GM18858 (cell line): ENCODE results near the gene PRKCA.
"Not testable (repeated sequence)": the region's sequence is repeated elsewhere in the genome, so short reads cannot be mapped to it uniquely, and the experiment has no call there.

Experiments
- ATAC-seq: cut with Tn5 transposase; IDR thresholded peaks from one replicate; pipeline ENCODE4 v1.9.1; 2021; ENCODE audit not compliant: unreplicated experiment

The PRKCA gene

DNA sequence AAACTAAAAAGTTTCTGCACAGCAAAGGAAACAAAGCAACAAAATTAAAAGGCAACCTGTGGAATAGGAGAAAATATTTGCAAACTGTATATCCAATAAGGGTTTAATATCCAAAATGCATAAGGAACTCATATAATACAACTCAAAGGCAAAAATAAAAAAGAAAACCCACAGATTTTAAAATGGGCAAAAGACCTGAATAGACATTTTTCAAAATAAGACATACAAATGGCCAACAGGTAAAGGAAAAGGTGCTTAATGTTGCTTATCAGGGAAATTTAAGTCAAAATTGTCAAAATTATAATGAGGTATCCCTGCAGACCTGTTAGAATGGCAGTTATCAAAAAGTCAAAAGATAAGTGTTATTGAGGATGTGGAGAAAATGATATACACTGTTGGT is 399.0 kb downstream of the PRKCA start:
- ATAC-seq: no peak

GRCh38 chr17:66702106-66702936 is 399.9 kb downstream of the PRKCA start:
- ATAC-seq: no peak

DNA sequence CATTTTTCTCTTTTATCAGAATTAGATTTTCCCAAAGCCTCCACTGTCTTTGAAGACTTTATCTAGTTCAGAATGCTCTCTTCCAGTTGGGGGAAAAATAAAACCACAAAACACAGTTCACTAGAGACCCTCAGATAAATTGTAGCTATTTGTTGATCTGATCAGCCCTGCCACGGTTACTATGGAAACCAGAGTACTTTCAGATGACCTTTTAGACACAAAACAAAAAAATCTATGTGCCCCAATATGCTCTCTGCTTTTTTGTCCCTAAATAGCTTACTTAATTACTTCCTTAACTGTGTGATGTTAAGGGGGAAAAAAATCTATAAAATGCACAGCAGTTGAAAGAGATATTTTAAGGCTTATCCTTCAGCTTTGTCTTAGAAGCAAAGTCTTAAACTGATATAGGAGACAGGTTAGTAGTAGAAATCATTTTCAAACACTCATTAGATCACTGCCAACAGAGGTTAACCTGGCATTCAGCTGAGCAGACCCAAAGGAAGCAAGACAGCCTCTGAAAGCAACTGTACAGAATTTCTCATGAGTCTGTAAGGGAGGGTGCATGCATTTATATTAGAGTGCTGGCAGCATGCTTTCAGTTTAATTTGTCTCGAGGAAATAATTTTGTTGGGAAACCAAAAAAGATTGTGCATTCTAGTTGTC is 402.6 kb downstream of the PRKCA start:
- ATAC-seq: no peak

DNA sequence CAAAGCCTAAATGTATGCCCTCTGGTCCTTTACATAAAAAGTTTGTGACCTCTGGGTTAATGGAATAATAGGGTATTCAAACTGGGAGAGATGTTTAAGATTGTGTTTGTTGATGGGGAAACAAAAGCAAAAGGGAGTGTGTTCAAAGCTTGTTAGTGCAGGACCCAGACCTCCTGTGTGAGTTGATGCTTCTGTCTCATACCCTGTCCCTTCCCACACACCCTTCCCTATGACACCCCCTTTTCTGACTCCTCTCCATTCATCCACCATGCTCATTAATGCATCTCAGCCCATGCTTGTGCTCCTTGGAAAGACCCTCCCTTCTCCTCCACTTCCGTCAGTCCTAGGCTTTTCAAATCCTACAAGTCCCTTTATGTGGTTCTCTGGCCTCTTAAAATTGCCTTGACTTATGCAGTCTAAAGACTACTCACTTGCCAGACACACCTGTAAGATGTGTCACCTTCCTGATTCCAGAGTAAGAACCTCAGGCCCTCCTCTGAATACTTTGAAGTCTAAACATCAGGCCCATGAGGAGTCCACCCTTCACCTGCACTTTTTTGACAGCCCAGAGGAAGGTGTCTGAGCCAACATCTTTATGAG is 404.5 kb downstream of the PRKCA start:
- no peak for ATAC-seq

- no peak for ATAC-seq
Observed at GRCh38 chr17:66711401-66711800, 409.0 kb downstream of the PRKCA start.

- no peak for ATAC-seq
Observed at GRCh38 chr17:66711881-66712321, 409.5 kb downstream of the PRKCA start.

DNA sequence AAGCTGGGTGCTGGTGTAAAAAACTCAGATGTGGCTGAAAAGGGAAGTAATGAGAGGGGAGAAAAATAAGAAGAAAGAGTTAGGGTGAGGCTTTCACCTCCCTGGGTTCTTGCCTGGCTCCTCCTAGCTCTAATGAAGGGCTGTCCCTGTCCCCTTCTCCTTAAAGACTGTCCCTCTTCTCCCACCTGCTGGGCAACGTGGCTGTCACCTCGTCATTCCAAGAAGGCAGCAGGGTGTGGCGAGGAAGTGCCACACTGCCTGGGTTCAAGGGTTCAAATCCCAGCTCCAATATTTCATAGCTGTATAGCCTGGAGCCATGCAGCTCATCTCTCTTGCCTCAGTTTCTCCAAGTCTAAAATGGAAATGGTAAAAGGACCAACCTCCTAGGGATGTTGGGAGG is 410.0 kb downstream of the PRKCA start:
- no peak for ATAC-seq

GRCh38 chr17:66713021-66713532 is 410.7 kb downstream of the PRKCA start:
- not testable (repeated sequence) for ATAC-seq

DNA sequence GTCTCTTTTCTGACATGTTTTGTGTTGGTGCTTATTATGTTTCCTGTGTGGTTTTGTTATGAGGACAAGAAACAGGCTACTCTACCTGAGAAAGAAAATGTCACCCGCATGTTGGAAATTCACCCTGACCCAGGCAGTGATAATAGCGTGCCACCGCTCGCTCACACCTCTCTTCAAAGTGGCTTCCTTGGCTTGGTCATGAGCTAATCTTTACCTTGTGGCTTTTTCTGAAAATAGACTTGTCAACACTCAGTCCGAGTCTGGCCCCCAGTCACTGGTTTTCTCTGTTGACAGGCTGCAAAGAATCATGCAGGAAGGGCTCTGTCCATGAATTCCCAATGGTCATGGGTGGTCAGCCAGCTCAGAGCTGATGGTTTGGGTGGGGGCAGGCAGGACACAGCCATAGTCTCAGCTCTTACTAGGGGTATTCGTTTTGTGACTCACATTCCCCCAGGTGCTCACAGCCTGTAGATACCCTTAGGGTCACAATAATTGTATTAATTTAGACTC is 411.2 kb downstream of the PRKCA start:
- peak; percentile 72 for ATAC-seq

GRCh38 chr17:66714046-66715023 is 411.9 kb downstream of the PRKCA start:
- no peak for ATAC-seq

DNA sequence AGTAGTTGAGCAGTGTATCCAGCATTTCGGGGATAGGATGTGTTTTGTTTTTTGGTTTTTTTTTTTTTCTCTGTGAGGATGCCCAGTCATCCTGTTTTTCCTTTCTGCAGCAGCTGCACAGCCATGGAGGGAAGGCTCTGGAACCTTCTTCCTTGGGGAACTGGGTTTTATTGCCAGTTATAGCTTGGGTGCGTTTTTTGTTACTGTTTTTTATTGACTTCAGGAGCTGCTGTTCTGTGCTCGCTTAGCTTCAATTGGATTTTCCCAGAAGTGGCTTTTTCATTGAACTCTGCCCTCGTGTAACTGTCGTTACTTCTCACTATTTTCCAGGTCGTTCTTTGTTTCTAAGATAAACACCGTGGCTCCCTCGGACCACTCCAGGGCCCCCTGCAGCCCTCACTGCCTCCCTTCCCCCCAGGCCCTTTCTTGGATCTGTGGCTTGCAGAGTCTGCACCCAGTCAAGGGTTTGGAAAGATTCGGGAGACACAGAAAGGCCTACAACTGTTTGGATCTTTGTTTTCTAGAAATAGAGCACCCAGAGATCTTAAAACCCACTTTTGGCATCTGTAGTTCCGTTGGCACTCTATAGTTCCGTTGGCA is 412.8 kb downstream of the PRKCA start:
- ATAC-seq: no peak

DNA sequence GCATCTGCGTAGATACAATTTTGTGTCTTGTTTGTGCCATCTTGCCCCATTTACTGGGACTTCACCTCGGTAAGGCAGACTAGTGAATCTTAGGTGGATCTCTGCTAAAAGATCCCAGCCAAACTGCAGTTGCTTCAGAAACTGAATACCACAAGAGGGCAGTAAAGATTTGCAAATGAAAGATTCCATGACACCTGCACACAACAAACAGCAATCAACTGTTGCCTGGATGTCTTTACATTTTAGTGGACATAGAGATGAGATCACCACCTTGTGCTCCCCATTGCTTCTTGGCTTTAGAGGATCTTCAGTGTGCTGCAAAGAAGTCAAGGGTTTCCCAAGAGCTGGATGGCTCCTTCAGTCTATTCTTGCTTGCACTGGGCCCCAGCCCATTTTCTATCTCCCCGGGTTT is 413.3 kb downstream of the PRKCA start:
- ATAC-seq: no peak

GRCh38 chr17:66716236-66717026 is 414.0 kb downstream of the PRKCA start:
- ATAC-seq: no peak

GRCh38 chr17:66717641-66718058 is 415.2 kb downstream of the PRKCA start:
- no peak for ATAC-seq

GRCh38 chr17:66720027-66720426 is 417.6 kb downstream of the PRKCA start:
- ATAC-seq: no peak

DNA sequence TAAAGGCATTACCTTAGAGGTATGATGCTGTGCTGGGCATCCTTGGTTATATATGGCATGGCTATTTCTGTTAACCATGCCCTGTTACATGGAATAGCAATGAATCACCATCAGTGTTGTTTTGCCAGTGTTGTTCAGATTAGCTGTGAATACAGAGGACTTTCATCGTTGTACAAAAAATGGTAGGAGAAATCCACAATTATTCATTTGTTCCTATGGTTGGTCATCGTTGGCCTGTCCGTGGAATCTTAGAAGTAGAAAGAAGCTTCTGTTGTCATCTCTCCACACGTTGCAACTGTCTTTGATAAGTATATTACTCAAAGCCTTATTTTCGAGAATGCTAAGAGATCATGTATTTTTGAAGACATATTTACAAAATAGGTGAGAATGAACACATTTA is 418.2 kb downstream of the PRKCA start:
- ATAC-seq: no peak

GRCh38 chr17:66722341-66722740 is 419.9 kb downstream of the PRKCA start:
- no peak for ATAC-seq

- no peak for ATAC-seq
Observed at GRCh38 chr17:66724581-66725341, 422.3 kb downstream of the PRKCA start.
